ENCODE results near the gene PRKCH. TPM values are rescaled to one million over a fixed set of nuclear protein-coding genes. Genes with fewer than 3 reads are reported as not detected.

The PRKCH gene
- total RNA-seq, 3 donors from 2014 or later: 12.3 to 15.4 (median 14.8) TPM

GRCh38 chr14:61455351-61455750 is 134.0 kb downstream of the PRKCH start:
- no peaks in the 10 kb centered on the region for H3K4me1 ChIP-seq (ENCODE audit: low read depth)
- ATAC-seq: no peak
- intact Hi-C loops (cut with DNase I, micrococcal nuclease): loop anchor here in 1 of 2 donors (5.0 kb wide), 1 partner anchor 382 kb away; no protein-coding TSS in a partner anchor

DNA sequence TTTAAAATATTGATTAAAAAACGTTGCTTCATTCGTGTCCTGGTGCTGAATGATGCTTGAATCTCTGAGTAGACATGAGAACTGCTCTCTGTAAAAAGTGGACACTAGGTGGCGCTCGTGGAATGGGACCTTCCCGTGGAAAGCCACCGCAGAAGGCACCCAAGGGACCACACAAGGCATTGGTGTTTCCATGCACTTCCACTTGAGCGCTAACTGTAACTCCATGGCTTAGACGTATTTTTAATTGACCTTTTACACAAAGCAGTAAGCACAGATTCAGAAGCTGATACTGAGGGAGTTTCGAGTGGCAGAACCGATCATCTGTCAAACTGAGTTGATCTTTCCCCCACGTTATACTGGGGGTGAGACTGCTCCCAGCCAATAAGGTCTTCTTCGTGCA is 135.3 kb downstream of the PRKCH start:
- DNase-seq: peak; percentile 64 to 97 (median 64)
- peak; percentile 81 for ATAC-seq
- no peaks in the 10 kb centered on the region for H3K9me3 ChIP-seq
- TF ChIP-seq CTCF (IDR thresholded peaks at IDR 0.05): peak; percentile 69
- peaks cover under 1% of the 10 kb centered on the region for H3K4me1 ChIP-seq (ENCODE audit: low read depth)
- no peaks in the 10 kb centered on the region for H3K36me3 ChIP-seq (ENCODE audit: low read depth)
- no peak overlapping the region for H3K4me3 ChIP-seq
- intact Hi-C loops (cut with DNase I, micrococcal nuclease): loop anchor here in 1 of 2 donors (5.0 kb wide), 1 partner anchor 381 kb away; no protein-coding TSS in a partner anchor

More at GRCh38 chr14:61455351-61455750, 134.0 kb downstream of the PRKCH start:
- H3K4me3 ChIP-seq: no peak overlapping the region
- no peak for DNase-seq
- H3K9me3 ChIP-seq: no peaks in the 10 kb centered on the region
- H3K36me3 ChIP-seq (ENCODE audit: low read depth): no peaks in the 10 kb centered on the region
- no peak for TF ChIP-seq CTCF (IDR thresholded peaks at IDR 0.05)

DNA sequence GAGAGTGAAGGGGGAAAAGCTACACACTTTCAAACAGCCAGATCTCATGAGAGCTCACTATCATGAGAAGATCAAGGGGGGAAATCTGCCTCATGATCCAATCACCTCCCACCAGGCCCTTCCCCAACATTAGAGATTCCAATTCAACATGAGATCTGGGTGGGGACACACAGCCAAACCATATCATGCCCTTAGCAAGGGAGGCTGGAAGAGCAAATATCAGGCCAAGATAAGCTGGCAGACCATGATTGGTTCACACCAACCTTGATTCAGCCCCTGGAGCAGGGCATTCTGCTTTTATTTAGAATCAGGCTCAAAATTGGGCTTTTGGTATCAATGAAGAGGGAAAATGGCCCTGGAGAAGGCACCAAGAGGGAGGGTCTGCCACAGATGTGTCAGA is 137.4 kb downstream of the PRKCH start:
- Histone ChIP-seq H3K4me3 (no peak overlapping the region), H3K36me3 (ENCODE audit: low read depth) (no peaks in the 10 kb centered on the region), H3K9me3 (no peaks in the 10 kb centered on the region), H3K4me1 (ENCODE audit: low read depth) (peaks cover 13% of the 10 kb centered on the region)
- TF ChIP-seq CTCF (IDR thresholded peaks at IDR 0.05): no peak
- DNase-seq (no peak), ATAC-seq (no peak)
- intact Hi-C loops (cut with DNase I, micrococcal nuclease): loop anchor here in 1 of 2 donors (5.0 kb wide), 1 partner anchor 379 kb away; no protein-coding TSS in a partner anchor

DNA sequence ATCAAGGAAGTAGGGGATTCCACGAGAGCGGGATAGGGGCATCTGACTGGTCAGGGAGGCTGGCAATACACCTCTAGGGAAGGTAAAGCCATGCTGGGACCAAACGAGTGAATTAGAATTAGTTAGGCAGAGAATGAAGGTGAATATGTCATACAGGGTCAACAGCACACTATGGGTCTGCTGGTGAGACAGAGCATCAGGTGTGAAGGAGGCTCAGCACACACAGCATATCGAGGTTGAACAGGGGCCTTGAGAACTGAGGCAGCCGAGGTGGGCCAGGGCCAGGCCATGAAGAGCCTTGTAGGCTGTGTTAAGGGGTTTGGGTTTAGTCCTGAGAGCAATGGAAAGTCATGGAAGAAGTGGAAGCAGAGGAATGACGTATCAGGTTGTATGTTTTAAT is 137.8 kb downstream of the PRKCH start:
- H3K4me3 ChIP-seq: no peak overlapping the region
- intact Hi-C loops (cut with DNase I, micrococcal nuclease): loop anchor here in 1 of 2 donors (5.0 kb wide), 1 partner anchor 378 kb away; no protein-coding TSS in a partner anchor
- no peak for TF ChIP-seq CTCF (IDR thresholded peaks at IDR 0.05)
- peaks cover 13% of the 10 kb centered on the region for H3K4me1 ChIP-seq (ENCODE audit: low read depth)
- DNase-seq (no peak), ATAC-seq (no peak)
- no peaks in the 10 kb centered on the region for H3K36me3 ChIP-seq (ENCODE audit: low read depth)
- H3K9me3 ChIP-seq: no peaks in the 10 kb centered on the region

- H3K4me1 ChIP-seq (ENCODE audit: low read depth): peaks cover 13% of the 10 kb centered on the region
- H3K36me3 ChIP-seq (ENCODE audit: low read depth): no peaks in the 10 kb centered on the region
- DNase-seq (no peak), ATAC-seq (no peak)
- no peaks in the 10 kb centered on the region for H3K9me3 ChIP-seq
- no peak overlapping the region for H3K4me3 ChIP-seq
- TF ChIP-seq CTCF (IDR thresholded peaks at IDR 0.05): no peak
- intact Hi-C loops (cut with DNase I, micrococcal nuclease): loop anchor here (5.0 to 10.0 kb wide), 3 partner anchors 265 to 377 kb away; partner anchors contain the start of gene SNAPC1 (in 2 of the 2)
Observed at GRCh38 chr14:61460063-61460462, 138.7 kb downstream of the PRKCH start.
